Globus pallidus (tissue), 1 donor: Measurements from ENCODE around the gene NADK2.

Experiments used
- DNase-seq: peaks from one replicate; pipeline ENCODE4 v3.0.0-alpha.2; 2015; ENCODE audit warnings: low spot score

NADK2 gene

DNA sequence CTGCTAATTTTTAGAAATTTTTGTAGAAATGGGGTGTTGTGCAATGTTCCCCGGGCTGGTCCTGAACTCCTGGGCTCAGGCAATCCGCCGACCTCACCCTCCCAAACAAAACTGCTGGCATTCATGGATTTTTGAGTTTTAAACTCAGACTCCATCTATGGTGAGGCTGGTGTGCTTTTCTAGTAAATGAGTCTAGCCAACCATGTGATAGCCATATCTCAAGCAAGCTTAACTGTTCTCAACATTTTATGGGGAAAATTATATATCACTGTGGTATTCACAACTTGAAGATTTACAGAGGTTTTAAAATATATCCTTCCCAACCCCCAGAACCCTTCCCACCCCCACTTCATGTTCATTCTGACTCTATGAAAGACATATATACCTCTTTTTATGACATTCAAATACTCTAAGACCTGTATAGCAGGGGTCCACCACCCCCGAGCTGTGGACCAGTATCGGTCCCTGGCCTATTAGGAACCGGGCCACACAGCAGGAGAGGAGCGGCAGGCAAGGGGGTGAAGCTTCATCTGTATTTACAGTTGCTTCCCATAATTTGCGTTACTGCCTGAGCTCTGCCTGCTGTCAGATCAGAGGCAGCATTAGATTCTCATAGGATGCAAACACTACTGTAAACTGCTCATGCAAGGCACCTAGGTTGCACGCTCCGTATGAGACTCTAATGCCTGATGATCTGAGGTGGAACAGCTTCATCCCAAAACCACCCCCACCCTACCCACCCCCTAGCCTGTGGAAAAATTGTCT lies 4.5 kb upstream of the NADK2 start:
- no peak for DNase-seq

DNA sequence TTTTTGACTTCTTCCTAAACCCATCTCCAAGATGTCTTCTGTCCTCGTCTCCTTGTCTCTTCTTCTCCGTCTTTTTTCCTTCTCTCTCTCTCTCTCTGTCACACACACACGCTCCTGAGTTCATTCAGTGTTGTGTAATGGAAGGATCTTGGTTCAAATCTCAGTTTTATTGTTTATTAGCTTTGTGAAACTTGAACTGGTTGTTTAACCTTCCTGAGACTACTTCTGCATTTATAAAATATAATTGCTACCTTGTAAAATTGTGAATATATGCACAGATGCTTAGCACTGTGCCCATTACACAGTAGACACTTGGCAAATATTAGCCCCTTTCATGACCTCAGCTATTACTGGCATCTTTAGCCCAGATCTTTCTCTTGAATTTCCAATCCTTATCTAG lies 2.4 kb upstream of the NADK2 start:
- DNase-seq, result no peak

DNA sequence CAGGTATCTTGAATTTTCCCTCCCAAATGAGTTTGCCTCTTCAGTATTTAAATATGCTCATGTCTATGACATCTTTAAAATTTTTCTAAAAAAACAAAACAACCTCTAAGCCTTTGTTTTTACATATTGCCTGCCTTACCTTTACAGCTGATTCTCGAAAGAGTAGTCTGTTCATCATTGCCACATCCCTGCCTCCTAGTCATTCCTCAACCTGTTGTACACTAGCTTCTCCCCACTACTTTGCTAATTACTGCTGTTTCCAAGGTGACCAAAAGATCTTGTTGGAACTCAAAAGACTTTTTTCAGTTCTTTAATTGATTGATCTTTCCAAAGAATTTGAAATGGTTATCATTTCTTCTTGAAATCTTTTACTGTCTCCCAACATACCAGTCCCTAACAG lies 1.9 kb upstream of the NADK2 start:
- DNase-seq, result no peak

DNA sequence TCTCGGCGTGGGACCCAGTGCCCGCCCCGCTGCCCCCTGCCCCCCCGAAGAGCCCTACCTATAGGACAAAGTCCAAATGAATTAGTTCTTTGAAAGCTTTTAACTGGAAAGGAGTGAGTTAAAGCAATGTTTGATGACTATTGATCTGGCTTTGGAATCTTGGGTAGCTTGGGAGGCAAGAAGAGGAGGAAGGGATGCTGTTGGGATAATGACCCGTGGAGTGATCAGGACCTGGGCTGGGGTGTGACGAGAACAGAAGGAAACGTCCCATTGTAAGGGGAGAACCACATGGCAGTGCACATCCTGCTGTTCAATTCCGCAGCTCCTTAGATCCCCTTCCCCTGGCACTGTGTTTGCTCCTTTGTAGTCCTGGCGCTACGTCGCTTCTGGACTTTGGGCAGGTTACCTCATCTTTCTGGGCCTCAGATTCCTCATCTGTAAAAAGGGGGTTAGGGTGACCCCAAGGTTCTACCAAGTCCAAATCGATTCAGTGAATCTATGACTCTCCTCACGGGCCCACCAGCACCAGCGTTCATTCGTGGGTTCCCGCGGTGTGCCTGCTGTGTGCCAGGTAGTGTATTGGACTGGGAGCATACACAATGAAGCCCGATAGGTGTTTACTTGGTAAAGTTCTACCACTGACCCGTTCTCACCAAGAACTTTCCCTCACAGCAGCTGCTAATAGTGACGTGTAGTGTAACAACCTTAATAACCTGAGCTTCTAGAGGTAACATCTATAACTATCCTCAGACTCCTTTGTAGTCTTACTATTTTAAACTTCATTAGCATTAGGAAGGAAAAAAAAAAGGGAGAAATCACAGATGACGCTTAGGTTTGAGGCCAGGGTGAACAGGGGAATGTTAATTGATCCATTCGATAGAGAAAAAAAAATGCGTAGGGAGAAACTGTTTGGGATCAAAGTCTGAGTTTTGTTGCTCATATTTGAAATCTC lies 1.1 kb upstream of the NADK2 start:
- peak; percentile 45 for DNase-seq

DNA sequence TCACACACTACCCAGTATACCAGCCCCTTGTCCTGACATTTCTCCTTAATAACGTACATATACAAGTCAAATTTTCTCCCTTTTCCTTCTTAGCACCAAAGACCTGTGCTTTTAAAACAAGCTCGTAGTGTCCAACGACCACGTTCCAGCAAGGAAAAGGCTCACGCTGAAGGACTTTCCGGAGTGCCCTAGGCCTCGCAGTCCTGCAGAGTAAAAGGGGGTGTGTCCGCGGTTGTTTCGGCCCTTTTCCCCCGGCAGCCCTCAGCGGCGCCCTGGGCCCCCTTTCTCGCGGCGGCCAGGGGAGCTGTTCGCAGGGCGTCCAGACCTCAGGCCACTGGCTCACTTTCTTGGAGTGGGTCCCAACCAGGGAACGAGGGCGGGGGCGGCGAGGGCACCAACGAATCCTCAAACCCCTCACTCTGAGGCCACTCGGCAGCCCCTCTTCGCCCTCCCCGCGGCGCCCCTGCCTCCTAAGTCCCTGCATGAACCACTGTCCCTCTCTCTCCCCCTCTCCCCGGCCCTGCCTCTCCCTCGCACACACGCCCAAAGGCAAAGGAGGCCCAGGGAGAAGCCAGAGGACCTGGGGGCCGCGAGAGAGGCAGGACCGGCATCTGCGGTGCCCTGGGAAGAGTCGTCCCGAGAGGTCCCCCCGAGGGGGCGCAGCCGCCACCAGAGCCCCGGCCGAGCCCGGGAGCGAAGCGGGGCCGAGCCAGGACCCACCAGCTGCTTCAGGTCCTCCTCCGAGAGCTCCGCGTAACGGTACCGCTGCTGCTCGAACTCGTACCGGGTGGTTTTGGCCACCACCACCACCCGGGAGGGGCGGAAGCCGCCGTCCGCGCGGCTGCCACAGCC lies 720 bp downstream of the NADK2 start:
- peak; percentile 63 for DNase-seq

DNA sequence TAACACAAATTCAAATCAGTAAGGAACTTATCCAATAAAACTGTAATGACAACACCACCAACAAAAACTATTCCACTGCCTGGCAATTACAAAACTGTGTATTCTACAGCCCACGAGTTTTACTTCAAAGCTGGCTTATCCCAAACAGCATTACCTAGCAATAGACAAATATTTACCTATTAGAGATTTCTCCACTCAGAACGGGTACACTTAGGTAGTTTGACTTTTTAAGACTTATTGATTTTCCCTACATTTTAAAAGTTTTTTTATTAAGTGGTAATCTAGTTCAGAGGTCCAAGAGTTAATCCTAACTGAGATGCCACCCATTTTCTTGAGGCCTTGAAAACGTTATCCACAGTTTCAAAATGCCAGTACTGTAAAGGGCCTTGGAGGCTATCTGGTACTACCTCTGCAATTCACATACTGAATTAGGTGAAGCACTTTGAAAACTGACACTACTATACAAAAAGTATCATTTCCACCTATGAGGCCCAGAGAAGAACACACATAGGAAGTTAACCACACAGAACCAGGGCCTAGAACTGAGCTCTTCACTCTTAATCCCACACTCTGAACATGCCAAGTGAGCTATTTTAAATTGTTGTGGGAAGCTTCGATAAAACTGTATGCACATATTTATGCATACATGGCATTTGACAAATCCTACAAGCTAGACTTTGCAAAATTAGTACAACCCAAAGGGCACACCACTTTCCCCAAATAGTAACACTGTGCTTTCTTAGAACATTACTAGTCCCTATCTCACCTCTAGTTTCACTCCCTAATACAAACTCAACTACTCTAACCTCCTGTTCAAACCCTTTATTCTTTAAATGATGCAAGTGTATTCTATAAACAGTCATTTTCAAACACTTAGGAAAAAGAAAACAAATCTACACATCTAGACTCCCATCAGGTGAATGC lies 2.1 kb downstream of the NADK2 start:
- DNase-seq, result peak; percentile 15

DNA sequence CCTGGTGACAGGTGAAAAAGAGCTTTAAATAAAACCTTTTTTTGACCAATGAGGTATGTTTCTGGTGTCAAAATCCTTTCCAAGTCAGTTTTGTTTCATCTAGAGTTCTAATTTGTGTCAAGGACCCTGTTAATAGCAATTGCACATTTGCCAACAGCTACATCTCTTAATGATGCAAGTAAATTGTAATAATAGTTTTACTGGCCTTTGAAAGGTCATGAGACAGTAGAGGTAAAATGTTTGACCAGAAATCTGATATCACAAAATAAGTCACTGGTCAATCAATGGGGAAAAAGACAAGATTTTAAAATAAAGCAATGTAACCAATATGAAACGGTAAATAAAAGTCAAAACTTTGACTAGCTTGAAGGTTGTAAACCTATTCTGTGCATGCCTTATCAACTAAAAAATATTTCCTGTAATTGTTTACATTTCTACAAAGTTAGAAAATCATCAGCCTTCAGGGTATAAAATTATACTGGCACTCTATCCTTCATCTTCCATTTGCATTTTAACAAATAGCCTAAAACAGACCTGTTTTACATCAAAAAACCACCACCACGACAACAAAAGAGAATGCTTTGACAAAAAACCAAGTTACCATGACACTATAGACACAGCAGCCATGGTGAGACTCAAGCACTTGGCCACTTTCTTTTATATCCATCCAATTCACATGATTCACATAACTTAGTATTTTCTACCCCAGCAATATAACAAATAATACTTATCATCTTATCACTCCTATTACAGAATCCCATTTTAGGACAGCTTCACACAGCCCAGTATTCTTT lies 3.0 kb downstream of the NADK2 start:
- DNase-seq, result peak; percentile 37

DNA sequence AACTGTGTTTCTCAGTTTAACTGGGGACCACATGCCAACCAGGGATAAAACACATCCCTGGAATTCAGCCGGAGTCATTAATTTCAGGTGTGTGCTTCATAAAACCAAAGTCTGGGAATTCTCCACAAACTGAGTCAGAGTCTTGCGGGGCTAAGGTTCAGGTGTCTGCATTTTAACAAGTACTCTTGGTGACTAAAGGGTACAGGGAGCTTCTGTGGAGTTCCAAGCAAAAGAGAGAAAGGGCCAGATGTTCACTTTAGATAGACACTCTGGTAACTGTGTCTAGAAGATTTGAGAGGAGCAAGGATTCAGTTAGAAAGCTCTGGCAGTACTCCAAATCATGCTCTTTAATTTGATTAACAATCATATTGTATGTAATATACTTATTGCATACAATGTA lies 4.0 kb downstream of the NADK2 start:
- no peak for DNase-seq

DNA sequence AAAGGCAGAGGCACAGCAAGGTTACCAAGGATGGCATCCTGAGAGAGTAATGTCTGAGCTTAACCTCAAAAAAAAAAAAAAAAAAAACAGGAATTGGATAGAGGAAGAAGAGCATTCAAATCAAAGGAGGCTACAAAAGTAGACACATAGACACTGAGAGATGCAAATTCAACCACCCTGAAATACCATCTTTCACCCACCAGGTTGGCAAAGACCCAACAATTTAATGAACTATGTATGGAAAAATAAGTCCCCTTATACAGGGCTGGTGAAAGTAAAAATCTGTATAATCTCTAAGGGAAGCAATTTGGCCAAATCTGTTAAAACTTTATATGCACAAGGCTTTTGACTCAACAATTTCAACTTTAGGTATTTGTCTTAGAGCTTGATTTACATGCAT lies 4.9 kb downstream of the NADK2 start:
- no peak for DNase-seq

DNA sequence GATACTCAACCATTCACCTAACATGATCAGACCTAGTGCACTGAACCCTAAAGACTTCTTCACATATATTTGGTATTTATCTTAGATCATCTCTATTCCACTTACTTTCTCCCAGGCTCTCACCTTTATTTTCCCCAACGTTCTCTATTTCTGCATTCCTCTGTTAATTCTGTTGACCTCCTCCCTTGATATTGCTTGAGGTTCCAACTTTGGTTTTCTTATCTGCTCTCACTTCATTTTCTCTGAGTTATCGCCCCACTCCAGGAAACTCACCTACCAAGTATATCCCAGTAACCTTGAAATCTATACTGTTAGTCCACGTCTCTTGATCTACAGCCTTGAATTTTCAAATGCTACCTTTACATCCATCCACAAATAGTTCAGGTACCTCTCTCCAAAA lies 9.2 kb downstream of the NADK2 start:
- DNase-seq, result no peak

DNA sequence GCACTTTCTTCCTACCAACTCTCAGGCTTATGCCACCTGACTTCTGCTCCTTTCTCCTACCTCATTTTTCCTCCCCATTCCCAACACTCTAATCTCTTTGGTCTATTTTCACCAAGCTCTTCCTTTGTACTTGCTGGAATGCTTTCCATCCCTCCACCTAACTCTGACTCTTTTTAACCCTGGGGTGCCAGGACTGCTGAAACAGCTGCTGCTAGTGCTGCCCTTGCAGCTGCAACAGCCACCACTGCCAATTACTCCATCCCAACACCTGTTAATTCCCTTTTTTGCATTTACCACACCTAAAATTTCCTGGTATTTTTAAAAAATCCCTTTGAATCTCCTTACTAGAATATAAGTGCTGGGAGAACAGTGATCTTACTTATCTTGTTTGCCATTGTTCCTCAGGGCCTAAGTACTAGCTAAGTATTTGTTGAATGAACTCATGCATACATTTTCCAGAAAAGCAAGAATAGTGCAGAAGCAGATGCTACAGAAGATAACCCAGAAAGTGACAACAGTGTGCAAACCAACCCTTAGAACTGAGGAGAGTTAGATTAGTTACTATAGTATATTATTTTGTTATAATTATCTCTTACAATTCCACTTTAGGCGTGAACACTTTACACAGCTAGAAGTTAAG lies 11.5 kb downstream of the NADK2 start:
- no peak for DNase-seq

DNA sequence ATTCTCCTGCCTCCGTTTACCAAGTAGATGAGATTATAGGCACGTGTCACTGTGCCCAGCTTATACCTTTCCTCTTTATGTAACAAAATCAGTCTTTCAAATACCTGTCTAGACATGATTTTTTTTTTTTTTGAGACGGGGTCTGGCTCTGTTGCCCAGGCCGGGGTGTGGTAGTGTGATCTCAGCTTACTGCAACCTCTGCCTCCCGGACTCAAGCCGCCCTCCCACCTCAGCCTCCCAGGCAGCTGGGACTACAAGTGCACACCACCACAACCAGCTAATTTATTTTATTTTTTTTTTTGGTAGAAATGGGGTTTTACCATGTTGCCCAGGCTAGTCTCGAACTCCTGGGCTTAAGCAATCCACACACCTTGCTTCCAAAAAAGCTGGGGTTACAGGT lies 13.2 kb downstream of the NADK2 start:
- no peak for DNase-seq

DNA sequence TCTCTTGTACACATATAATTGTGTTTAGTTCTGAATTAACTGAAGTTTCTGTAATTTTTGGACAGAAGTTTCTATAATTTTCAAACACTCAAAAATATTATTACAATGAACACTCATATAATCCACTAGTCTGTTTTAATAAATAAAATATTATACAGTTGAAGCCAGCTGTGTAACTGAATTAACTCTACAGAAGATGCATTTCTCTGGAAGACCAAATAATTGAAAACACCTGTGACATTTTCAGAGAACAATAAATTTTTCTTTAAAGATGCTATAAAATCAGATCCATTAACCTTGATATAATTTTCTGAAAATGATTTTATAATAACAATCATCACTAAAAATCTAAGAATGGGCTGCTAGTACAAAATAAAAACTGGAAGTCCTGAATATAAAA lies 14.7 kb downstream of the NADK2 start:
- DNase-seq, result no peak

DNA sequence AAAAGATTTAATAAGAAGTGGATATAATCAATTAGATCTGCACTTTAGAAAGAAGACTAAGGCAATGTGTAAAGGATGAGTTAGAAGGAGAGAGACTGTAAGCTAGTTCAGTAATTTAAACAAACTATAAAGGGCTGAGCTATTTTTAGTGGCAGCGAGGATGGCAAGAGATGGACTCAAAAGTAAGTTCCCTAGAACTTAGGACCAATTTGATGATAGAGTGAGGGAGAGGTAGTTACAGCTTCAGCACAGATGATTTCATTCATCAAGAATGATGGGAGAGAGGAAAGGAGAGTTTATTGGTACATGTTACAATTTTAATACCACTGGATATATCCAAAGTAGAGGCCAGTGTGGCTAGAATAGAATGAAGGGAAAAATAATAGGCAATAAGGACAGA lies 19.1 kb downstream of the NADK2 start:
- DNase-seq, result no peak

DNA sequence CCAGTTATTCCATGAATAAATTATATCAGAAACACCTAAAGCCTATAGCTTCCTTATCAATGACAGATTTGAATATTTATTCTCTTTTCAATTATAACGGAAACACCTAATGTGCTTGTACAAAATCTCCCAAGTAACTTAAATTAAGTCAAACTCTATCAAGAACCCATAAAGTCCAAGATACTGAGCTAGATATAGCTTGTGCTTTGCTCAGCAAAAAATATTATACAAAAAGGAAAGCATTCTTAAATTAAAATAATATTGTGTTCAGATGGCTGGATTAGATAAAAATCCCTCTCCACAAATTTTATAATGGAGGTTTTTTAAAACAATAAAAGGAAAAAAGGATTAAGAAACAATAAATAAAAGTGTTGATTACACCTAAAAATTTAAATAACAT lies 23.7 kb downstream of the NADK2 start:
- DNase-seq, result no peak

DNA sequence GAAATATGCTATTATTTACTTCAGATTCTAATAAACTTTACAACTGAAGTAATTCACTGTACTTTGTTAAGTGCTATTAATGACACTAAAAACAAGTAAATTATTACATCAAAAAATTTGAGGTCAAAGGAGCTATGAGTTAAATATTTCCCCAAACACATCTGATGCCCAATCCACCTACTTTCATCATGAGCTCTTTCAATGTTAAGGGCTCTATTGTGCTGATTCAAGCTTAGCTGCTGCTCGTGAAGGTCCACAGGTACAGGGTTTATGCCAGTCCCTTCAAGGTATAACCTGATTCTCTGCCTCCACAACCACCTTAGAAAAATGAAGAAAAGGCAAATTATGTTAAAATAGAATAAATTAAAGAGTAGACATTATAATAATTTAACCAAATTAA lies 24.2 kb downstream of the NADK2 start:
- no peak for DNase-seq

DNA sequence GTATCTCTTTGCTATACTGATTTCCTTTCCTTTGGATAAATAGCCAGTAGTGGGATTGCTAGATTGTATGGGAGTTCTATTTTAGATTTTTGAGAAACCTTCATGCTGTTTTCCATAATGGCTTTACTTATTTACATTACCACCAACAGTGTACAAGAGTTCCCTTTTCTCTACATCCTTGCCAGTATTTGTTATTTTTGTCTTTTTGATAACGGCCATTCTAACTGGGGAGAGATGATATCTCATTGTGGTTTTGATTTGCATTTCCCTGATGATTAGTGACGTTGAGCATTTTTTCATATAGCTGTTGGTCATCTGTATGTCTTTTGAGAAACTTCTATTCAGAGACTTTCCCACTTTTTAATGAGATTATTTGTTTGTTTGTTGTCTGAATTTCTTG lies 25.8 kb downstream of the NADK2 start:
- no peak for DNase-seq

DNA sequence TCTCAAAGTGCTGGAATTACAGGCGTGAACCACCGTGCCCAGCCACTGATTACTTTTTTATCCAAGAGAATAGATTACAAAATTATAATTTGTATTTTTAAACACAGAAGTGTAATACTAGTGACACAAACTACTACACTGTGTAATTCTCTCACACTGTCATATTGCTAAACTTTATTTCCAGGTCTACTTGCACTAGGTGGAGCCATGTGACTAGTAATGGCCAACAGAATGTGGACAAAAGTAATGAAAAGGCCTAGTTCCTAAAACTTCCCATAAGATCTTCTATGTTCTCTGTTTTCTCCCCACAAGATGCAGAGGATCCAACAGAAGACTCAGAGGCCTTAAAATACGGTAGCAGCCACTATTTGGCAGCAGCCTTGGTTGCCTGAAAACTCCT lies 27.3 kb downstream of the NADK2 start:
- no peak for DNase-seq

DNA sequence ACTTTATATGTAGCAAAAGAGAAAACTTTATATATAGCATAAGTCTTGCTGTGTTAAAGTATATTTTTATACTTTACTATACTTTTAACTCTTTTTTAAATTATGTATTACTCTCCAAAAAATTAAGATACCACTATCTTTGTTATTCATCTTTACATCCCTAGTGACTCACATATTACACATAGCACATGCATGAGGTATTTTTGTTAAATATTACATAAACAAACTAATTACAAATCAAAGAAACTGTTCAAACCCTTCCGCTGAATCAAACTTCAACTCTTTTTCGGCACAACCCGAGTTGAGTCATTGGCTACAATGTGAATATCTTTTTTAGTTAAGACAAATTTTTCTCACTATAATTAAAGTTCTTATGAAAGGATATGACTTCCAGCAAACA lies 32.1 kb downstream of the NADK2 start:
- no peak for DNase-seq

DNA sequence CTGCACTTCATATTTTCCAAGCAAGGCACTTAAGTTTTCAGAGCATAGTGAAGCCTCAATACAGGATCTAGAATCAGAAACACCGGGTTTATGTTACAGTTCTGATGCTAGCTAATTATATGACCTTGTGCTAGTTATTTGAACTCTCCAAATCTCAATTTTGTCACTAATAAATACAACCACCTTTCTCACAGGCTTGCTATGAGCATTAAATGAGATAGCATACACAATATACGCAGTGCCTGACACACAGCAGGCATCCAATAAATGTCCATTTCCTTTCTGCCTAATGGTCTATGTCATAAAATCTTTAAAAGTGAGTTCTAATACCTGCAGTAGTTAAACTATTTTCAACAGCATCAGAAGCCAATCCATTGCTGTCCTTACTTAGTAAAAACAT lies 32.9 kb downstream of the NADK2 start:
- no peak for DNase-seq
